Left ventricle myocardium inferior (tissue), 1 donor: ENCODE measurements around the gene TLR9. TPM values are rescaled to one million over a fixed set of nuclear protein-coding genes. Genes with fewer than 3 reads are reported as not detected.
A peak's percentile ranks its signal among the peaks of the same experiment; 100 is the strongest.

Source experiments
- DNase-seq: peaks from one replicate; pipeline ENCODE4 v3.0.0-alpha.2; 2020
- H3K27ac ChIP-seq: fragments of 200-600 bp; replicated peaks from 2 replicates; pipeline ENCODE4 v1.8.0; 2021
- H3K27me3 ChIP-seq: fragments of 200-600 bp; 2 replicates; pipeline ENCODE4 v1.8.0; 2021; ENCODE audit warnings: low read depth
- H3K36me3 ChIP-seq: fragments of 200-600 bp; 2 replicates; pipeline ENCODE4 v1.8.0; 2021
- H3K4me1 ChIP-seq: fragments of 200-600 bp; 2 replicates; pipeline ENCODE4 v1.8.0; 2021
- H3K4me3 ChIP-seq: fragments of 200-600 bp; 2 replicates; pipeline ENCODE4 v1.8.0; 2021; ENCODE audit warnings: mild to moderate bottlenecking, moderate library complexity
- H3K9me3 ChIP-seq: fragments of 200-600 bp; replicated peaks from 2 replicates; pipeline ENCODE4 v1.8.0; 2021
- CTCF ChIP-seq: fragments of 200-600 bp; IDR thresholded peaks from 2 replicates; pipeline ENCODE4 v1.8.0; 2021; ENCODE audit warnings: antibody characterized with exemption, mild to moderate bottlenecking, borderline replicate concordance
- intact Hi-C: fragments of 100-400 bp; cut with micrococcal nuclease; formaldehyde crosslinking; loops from one replicate; pipeline ENCODE4 v1.11.0; 2022
- total RNA-seq: library from RNA; stranded (reverse); fragmentation: NEBNext Ultra II Directional; extraction: Animal tissue kit (Norgen Biotek cat#: 25700); gene quantifications from one replicate; pipeline ENCODE4 v1.2.1, GENCODE V29; 2021
- donor health status: DM: no; HTN: yes; CAD: no; lungs with severe emphysema.

Gene TLR9
- total RNA-seq, 1 donor from 2014 or later = 0.66 TPM

GRCh38 chr3:52220380-52221026 lies 4.9 kb downstream of the TLR9 start:
- no peak overlapping the region for H3K4me3 ChIP-seq
- H3K9me3 ChIP-seq = no peaks in the 10 kb centered on the region
- H3K27ac ChIP-seq = no peak overlapping the region
- peak; percentile 85 for DNase-seq
- peaks cover 53% of the 10 kb centered on the region for H3K4me1 ChIP-seq
- peak; percentile 89 for TF ChIP-seq CTCF
- intact Hi-C loops = no loop called here
- H3K36me3 ChIP-seq = peaks cover 6% of the 10 kb centered on the region
- no peaks in the 10 kb centered on the region for H3K27me3 ChIP-seq

- no peak for DNase-seq
- peaks cover 68% of the 10 kb centered on the region for H3K4me1 ChIP-seq
- H3K9me3 ChIP-seq = no peaks in the 10 kb centered on the region
- peak overlapping the region; percentile 86 for H3K27ac ChIP-seq
- intact Hi-C loops = loop anchor here (10.0 kb wide), 1 partner anchor 64 kb away; the partner anchor contains the start of gene POC1A
- peak; percentile 33 for TF ChIP-seq CTCF
- peaks cover 20% of the 10 kb centered on the region for H3K36me3 ChIP-seq
- H3K4me3 ChIP-seq = peak overlapping the region; percentile 42
- no peaks in the 10 kb centered on the region for H3K27me3 ChIP-seq
These were observed 6.4 kb downstream of the TLR9 start for GRCh38 chr3:52218937-52219650.

- Histone ChIP-seq H3K27me3 (no peaks in the 10 kb centered on the region), H3K36me3 (peaks cover 26% of the 10 kb centered on the region), H3K9me3 (no peaks in the 10 kb centered on the region), H3K4me3 (peak overlapping the region; percentile 42), H3K4me1 (peaks cover 70% of the 10 kb centered on the region), H3K27ac (peak overlapping the region; percentile 86)
- peak; percentile 50 for DNase-seq
- intact Hi-C loops = loop anchor here (10.0 kb wide), 1 partner anchor 64 kb away; the partner anchor contains the start of gene POC1A
- no peak for TF ChIP-seq CTCF
These were observed 7.0 kb downstream of the TLR9 start for GRCh38 chr3:52218454-52218853.

GRCh38 chr3:52218026-52218425 lies 7.4 kb downstream of the TLR9 start:
- intact Hi-C loops = loop anchor here (10.0 kb wide), 1 partner anchor 63 kb away; the partner anchor contains the start of gene POC1A
- Histone ChIP-seq H3K9me3 (no peaks in the 10 kb centered on the region), H3K27me3 (no peaks in the 10 kb centered on the region), H3K4me3 (peak overlapping the region; percentile 42), H3K27ac (peak overlapping the region; percentile 86), H3K4me1 (peaks cover 70% of the 10 kb centered on the region), H3K36me3 (peaks cover 30% of the 10 kb centered on the region)
- TF ChIP-seq CTCF = no peak
- no peak for DNase-seq

DNA sequence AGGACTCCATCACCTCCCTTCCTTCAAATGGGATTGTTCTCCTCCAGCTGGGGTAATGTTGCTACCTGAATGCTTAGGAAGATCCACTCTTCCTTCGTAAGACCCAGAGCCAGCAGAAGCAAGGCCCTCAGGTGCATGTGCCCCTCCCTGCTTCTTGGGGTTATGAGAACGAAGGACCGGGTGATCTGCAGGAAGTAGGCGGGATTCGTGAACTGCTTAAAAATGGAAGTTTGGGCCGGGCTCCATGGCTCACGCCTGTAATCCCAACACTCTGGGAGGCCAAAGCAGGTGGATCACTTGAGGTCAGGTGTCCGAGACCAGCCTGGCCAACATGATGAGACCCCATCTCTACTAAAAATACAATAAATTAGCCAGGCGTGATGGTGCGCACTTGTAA lies 8.0 kb downstream of the TLR9 start:
- Histone ChIP-seq H3K9me3 (no peaks in the 10 kb centered on the region), H3K4me1 (peaks cover 70% of the 10 kb centered on the region), H3K4me3 (peak overlapping the region; percentile 42), H3K27me3 (no peaks in the 10 kb centered on the region), H3K27ac (peak overlapping the region; percentile 86), H3K36me3 (peaks cover 37% of the 10 kb centered on the region)
- DNase-seq = no peak
- intact Hi-C loops = loop anchor here (10.0 kb wide), 1 partner anchor 63 kb away; the partner anchor contains the start of gene POC1A
- no peak for TF ChIP-seq CTCF
